Stimulated activated CD8-positive, alpha-beta memory T cell treated with anti-CD3 and anti-CD28 coated beads, Interleukin-4, amount 100 ng/mL, for 1 hour (primary cell): ENCODE data around the gene OPN1MW.
A peak's percentile ranks its signal among the peaks of the same experiment; 100 is the strongest.
"Not testable (repeated sequence)": the region's sequence is repeated elsewhere in the genome, so short reads cannot be mapped to it uniquely, and the experiment has no call there.

Experiments
- DNase-seq, 2 donors: peaks; one replicate each; pipeline ENCODE4 v3.0.0-alpha.2; 2020; ENCODE audit warnings: low read depth in 2 of 2, low spot score in 1 of 2

OPN1MW gene

GRCh38 chrX:154182296-154182695, at the start of gene OPN1MW:
Gene OPN1MW (plus strand): TSS chrX:154182596. CDS start chrX:154182678, 82 bp downstream.
- DNase-seq: not testable (repeated sequence)

GRCh38 chrX:154135458-154136229, 46.8 kb upstream of the OPN1MW start:
- DNase-seq: no peak

- DNase-seq: peak; percentile 28 to 33
Observed at GRCh38 chrX:154136627-154137161, 45.7 kb upstream of the OPN1MW start.

GRCh38 chrX:154138857-154139256, 43.5 kb upstream of the OPN1MW start:
- DNase-seq: no peak

- DNase-seq: no peak
Observed at GRCh38 chrX:154140206-154140605, 42.2 kb upstream of the OPN1MW start.

GRCh38 chrX:154140742-154141141, 41.7 kb upstream of the OPN1MW start:
- DNase-seq: no peak

GRCh38 chrX:154142386-154142785, 40.0 kb upstream of the OPN1MW start:
- no peak for DNase-seq

- DNase-seq: no peak
Observed at GRCh38 chrX:154142950-154143745, 39.2 kb upstream of the OPN1MW start.

GRCh38 chrX:154144010-154144409, 38.4 kb upstream of the OPN1MW start, which contains the start of gene OPN1LW:
Gene OPN1LW (plus strand): TSS chrX:154144243. CDS start chrX:154144284, 41 bp downstream.
- not testable (repeated sequence) for DNase-seq

- DNase-seq: not testable (repeated sequence)
Observed at GRCh38 chrX:154151030-154151429, 31.4 kb upstream of the OPN1MW start.

- DNase-seq: not testable (repeated sequence)
Observed at GRCh38 chrX:154156221-154156620, 26.2 kb upstream of the OPN1MW start.

GRCh38 chrX:154157207-154157606, 25.2 kb upstream of the OPN1MW start:
- not testable (repeated sequence) for DNase-seq

- not testable (repeated sequence) for DNase-seq
Observed at GRCh38 chrX:154159345-154159744, 23.1 kb upstream of the OPN1MW start.

- DNase-seq: not testable (repeated sequence)
Observed at GRCh38 chrX:154164902-154165301, 17.5 kb upstream of the OPN1MW start.

- DNase-seq: not testable (repeated sequence)
Observed at GRCh38 chrX:154168384-154168783, 14.0 kb upstream of the OPN1MW start.

- DNase-seq: not testable (repeated sequence)
Observed at GRCh38 chrX:154172535-154172943, 9.9 kb upstream of the OPN1MW start.

- not testable (repeated sequence) for DNase-seq
Observed at GRCh38 chrX:154174356-154174755, 8.0 kb upstream of the OPN1MW start.

GRCh38 chrX:154183794-154184193, 1.4 kb downstream of the OPN1MW start:
- not testable (repeated sequence) for DNase-seq

GRCh38 chrX:154192846-154193245, 10.4 kb downstream of the OPN1MW start:
- DNase-seq: not testable (repeated sequence)

- DNase-seq: not testable (repeated sequence)
Observed at GRCh38 chrX:154194316-154194715, 11.9 kb downstream of the OPN1MW start.

- not testable (repeated sequence) for DNase-seq
Observed at GRCh38 chrX:154196466-154196865, 14.1 kb downstream of the OPN1MW start.
